Measurements from ENCODE around the gene PNKD.

PNKD gene

GRCh38 chr2:218261423-218262236, 8.7 kb upstream of the PNKD start:
- TF ChIP-seq ZFX (IDR thresholded peaks at IDR 0.05; ENCODE audit: borderline replicate concordance) (no peak), CTCF (IDR thresholded peaks at IDR 0.05) (no peak)
- H3K27ac ChIP-seq = no peak overlapping the region

GRCh38 chr2:218262237-218262600, 8.1 kb upstream of the PNKD start:
- TF ChIP-seq ZFX (IDR thresholded peaks at IDR 0.05; ENCODE audit: borderline replicate concordance) (no peak), CTCF (IDR thresholded peaks at IDR 0.05) (no peak)
- no peak overlapping the region for H3K27ac ChIP-seq

- no peak for TF ChIP-seq ZFX (IDR thresholded peaks at IDR 0.05; ENCODE audit: borderline replicate concordance)
- no peak for TF ChIP-seq CTCF (IDR thresholded peaks at IDR 0.05)
- H3K27ac ChIP-seq = no peak overlapping the region
Observed at GRCh38 chr2:218262631-218263586, 7.4 kb upstream of the PNKD start.

- TF ChIP-seq CTCF (IDR thresholded peaks at IDR 0.05) = no peak
- no peak overlapping the region for H3K27ac ChIP-seq
Observed at GRCh38 chr2:218263817-218264641, 6.3 kb upstream of the PNKD start.

- no peak overlapping the region for H3K27ac ChIP-seq
- no peak for TF ChIP-seq CTCF (IDR thresholded peaks at IDR 0.05)
- no peak for TF ChIP-seq ZFX (IDR thresholded peaks at IDR 0.05; ENCODE audit: borderline replicate concordance)
Observed at GRCh38 chr2:218264773-218265561, 5.4 kb upstream of the PNKD start.

- TF ChIP-seq CTCF (IDR thresholded peaks at IDR 0.05) (no peak), ZFX (IDR thresholded peaks at IDR 0.05; ENCODE audit: borderline replicate concordance) (no peak)
- no peak overlapping the region for H3K27ac ChIP-seq
Observed at GRCh38 chr2:218265626-218266025, 4.7 kb upstream of the PNKD start.

Measured in 22Rv1 (cell line).